Measurements from ENCODE around the gene UGT3A1.

GRCh38 chr5:35919191-35919590 is 72.0 kb downstream of the UGT3A1 start:
- TF ChIP-seq EZH2 (IDR thresholded peaks at IDR 0.05): no peak
- TF ChIP-seq POLR2AphosphoS5 (IDR thresholded peaks at IDR 0.05; ENCODE audit: borderline replicate concordance, low read depth, low read length): no peak
- TF ChIP-seq FOXP2 (optimal IDR thresholded peaks at IDR 0.05; ENCODE audit: control extremely low read depth, extremely low read length, insufficient read depth): no peak
